AG10803 (cell line): ENCODE results near the gene WSCD2.

Experiments used
- DNase-seq: peaks from one replicate; pipeline ENCODE4 v3.0.0; 2010; ENCODE audit warnings: low read depth
- H3K4me3 ChIP-seq: 2 replicates; pipeline ENCODE4 v1.5.1; 2011; ENCODE audit warnings: mild to moderate bottlenecking, low read length, control low read depth
- TF ChIP-seq, protein P1 (sequence below): conservative IDR thresholded peaks from 2 replicates; pipeline ENCODE4 v1.5.1; 2011; ENCODE audit warnings: mild to moderate bottlenecking, low read length, control low read depth, inconsistent platforms

The WSCD2 gene

DNA sequence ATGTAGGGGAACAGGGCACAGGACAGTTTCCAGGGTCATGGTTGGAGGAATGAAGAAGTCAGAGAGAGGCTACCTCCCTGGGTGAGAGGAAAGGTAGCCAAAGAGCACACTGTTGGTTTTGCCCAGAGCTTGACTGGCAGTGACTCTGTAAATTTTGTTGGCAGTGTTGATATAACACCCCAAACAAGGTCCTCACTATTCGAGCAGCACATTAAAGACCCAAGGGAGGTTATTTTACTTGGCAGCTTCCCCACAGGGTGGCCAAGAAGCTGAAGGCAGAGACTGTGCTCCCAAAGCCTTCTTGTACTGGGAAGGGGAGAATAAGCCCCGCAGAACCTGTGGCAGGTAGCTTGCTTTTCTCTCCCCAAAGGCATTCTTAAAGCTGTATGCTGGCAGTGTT lies 40.6 kb downstream of the WSCD2 start:
- no peak for DNase-seq
- TF ChIP-seq, protein P1, sequence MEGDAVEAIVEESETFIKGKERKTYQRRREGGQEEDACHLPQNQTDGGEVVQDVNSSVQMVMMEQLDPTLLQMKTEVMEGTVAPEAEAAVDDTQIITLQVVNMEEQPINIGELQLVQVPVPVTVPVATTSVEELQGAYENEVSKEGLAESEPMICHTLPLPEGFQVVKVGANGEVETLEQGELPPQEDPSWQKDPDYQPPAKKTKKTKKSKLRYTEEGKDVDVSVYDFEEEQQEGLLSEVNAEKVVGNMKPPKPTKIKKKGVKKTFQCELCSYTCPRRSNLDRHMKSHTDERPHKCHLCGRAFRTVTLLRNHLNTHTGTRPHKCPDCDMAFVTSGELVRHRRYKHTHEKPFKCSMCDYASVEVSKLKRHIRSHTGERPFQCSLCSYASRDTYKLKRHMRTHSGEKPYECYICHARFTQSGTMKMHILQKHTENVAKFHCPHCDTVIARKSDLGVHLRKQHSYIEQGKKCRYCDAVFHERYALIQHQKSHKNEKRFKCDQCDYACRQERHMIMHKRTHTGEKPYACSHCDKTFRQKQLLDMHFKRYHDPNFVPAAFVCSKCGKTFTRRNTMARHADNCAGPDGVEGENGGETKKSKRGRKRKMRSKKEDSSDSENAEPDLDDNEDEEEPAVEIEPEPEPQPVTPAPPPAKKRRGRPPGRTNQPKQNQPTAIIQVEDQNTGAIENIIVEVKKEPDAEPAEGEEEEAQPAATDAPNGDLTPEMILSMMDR, result no peak
- H3K4me3 ChIP-seq, result no peak overlapping the region

DNA sequence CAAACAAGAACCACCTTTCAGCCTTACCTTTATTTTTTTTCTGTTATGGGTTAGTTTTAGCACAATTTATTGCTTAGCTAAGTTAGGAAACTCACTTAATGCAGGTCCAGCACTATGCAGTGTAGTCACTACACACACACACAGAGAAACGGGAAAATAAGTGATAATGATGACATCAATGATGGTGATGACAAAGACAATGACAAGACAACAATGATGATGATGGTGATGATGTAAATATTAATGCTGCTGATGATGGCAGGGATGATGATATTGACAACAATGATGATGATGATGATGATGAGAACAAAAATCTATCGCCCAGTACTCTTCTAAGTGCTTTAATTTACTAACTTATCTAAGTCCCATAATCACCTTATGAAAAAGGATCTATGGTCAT lies 41.1 kb downstream of the WSCD2 start:
- H3K4me3 ChIP-seq, result no peak overlapping the region
- TF ChIP-seq, protein P1, result no peak
- no peak for DNase-seq

DNA sequence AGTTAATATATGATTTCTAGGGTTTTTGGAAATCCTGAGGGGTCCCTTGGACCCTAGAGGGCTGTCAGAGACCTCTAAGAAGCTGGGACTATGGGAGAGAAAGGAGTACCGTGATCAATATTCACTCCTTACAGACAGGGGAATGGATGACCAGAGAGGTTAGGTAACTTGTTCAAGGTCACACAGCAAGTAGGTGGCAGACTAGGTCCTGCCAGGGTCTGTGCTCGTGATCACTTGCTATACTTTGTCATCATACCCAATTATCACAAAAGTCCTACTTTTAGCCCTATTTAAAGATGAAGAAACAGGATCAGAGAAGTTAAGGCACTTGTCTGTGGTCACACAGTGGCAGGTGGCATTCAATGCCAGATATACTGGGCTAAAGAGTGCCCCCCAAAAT lies 42.9 kb downstream of the WSCD2 start:
- no peak overlapping the region for H3K4me3 ChIP-seq
- no peak for DNase-seq
- TF ChIP-seq, protein P1, result no peak

DNA sequence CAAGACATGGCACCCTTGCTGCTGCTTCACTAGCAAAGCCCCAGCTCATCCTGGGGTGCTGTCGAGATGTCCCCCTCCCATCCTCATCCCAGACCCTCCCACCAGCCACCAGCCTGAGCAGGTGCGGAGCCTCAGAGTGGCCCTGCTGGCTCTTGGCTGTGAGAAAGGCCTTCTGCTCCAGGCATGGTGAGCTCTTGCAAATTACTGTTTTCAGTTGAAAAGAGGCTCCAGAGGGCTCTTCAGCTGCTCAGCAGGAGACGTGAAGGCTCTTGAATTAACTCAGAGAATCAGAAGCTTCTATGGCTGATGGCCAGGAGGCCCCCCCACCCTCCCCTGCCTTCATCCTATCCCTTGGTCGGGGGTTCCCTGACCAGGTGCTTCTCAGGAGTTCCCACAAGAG lies 44.1 kb downstream of the WSCD2 start:
- TF ChIP-seq, protein P1, result no peak
- DNase-seq, result no peak

DNA sequence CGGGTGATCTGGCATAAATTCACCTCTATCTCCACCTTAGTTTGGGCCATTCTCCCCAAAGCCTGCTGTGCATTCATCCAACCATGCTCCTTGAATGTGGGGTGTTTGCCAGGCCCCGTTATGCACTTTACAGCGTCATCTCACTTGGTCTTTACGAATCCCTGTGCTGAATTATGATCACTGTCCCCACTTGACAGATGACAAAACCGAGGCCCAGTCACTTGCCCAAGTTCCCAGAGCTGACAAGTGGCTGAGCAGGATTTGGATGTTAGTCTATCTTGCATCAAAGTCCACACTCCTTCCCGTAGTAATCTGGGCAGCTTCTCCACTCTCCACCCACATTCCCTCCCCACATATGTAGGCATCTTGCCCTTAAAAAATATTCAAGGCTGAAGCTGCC lies 44.8 kb downstream of the WSCD2 start:
- H3K4me3 ChIP-seq, result no peak overlapping the region
- TF ChIP-seq, protein P1, result no peak
- no peak for DNase-seq

More for the DNA sequence above, 44.1 kb downstream of the WSCD2 start:
- no peak overlapping the region for H3K4me3 ChIP-seq

DNA sequence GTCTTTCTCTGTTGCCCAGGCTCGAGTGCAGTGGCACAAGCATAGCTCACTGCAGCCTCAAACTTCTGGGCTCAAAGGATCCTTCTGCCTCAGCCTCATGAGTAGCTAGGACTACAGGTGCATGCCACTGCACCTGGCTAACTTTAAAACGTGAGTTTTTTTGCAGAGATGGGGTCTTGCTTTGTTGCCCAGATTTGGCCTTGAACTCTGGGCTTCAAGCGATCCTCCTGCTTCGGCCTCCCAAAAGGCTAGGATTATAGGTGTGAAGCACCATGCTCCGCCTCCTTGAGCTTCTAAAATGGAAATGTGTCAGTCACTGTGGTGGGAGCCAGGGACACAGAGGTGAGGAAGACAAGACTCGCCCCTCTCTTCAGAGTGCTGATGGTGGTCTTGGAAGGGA lies 45.6 kb downstream of the WSCD2 start:
- TF ChIP-seq, protein P1, result no peak
- H3K4me3 ChIP-seq, result no peak overlapping the region
- DNase-seq, result no peak

DNA sequence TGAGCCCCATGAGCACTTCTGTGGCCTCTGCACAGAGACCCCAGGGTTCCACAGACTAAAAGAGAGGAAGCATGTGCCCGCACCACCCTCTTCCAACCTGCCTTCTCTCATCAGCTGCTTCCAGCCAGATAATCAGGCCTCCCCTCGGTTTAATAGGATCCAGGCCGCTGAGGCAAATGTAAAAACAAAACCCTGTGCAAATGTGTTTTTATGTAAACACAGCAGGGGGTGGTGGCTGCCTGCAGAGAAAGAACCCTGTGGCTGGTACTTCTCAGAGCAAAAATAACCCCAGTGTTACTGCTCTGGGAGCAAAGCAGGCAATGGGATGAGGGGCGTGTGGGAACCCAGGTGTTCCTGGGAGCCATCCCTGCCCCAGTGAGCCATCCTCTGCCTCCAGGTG lies 46.2 kb downstream of the WSCD2 start:
- DNase-seq, result no peak
- no peak overlapping the region for H3K4me3 ChIP-seq
- TF ChIP-seq, protein P1, result peak; percentile 13; the same call in 1 of the 2 replicates
